ENCODE data around the gene FNDC10. TPM values are rescaled to one million over a fixed set of nuclear protein-coding genes. Genes with fewer than 3 reads are reported as not detected.

FNDC10 gene
- total and polyA plus RNA-seq, 4 donors: 0.38 to 3.0 (median 0.83) TPM

GRCh38 chr1:1614204-1614953 lies 14.4 kb upstream of the FNDC10 start:
- ATAC-seq (ENCODE audit: low FRiP score) (no peak), DNase-seq (peak; percentile 67 to 80)
- intact Hi-C loops (cut with DNase I): loop anchor here in 1 of 2 donors (1.0 kb wide), 1 partner anchor 40 kb away; the partner anchor contains the start of gene SSU72
- no peaks in the 10 kb centered on the region for H3K36me3 ChIP-seq (ENCODE audit: control insufficient read depth in 1 of 2, insufficient read depth in 2 of 2, low read length in 1 of 2)
- no peak overlapping the region for H3K27ac ChIP-seq (ENCODE audit: low read depth in 1 of 2, low read length in 2 of 2)
- no peaks in the 10 kb centered on the region for H3K9me3 ChIP-seq (ENCODE audit: control insufficient read depth, low read length)
- WGBS, 2 donors: 4 to 7% methylated on average over 30 of the region's 30 CpGs
- no peaks in the 10 kb centered on the region for H3K4me1 ChIP-seq (ENCODE audit: control insufficient read depth in 1 of 2, insufficient read depth in 2 of 2, low read length in 2 of 2)
- peak overlapping the region; percentile 23 to 46 for H3K4me3 ChIP-seq (ENCODE audit: low read length in 2 of 2)
- no peaks in the 10 kb centered on the region for H3K27me3 ChIP-seq (ENCODE audit: control insufficient read depth in 1 of 2, insufficient read depth in 2 of 2, low read length in 1 of 2)

GRCh38 chr1:1613509-1614082 lies 13.7 kb upstream of the FNDC10 start:
- intact Hi-C loops (cut with DNase I): loop anchor here in 1 of 2 donors (1.0 kb wide), 1 partner anchor 39 kb away; the partner anchor contains the start of gene SSU72
- DNase-seq (peak in 1 of 2 donors; percentile 6), ATAC-seq (ENCODE audit: low FRiP score) (no peak)
- H3K4me3 ChIP-seq (ENCODE audit: low read length in 2 of 2): no peak overlapping the region
- WGBS, 2 donors: 69 to 74% methylated on average over 11 of the region's 11 CpGs
- no peak overlapping the region for H3K27ac ChIP-seq (ENCODE audit: low read depth in 1 of 2, low read length in 2 of 2)
- H3K9me3 ChIP-seq (ENCODE audit: control insufficient read depth, low read length): no peaks in the 10 kb centered on the region
- no peaks in the 10 kb centered on the region for H3K36me3 ChIP-seq (ENCODE audit: control insufficient read depth in 1 of 2, insufficient read depth in 2 of 2, low read length in 1 of 2)
- no peaks in the 10 kb centered on the region for H3K27me3 ChIP-seq (ENCODE audit: control insufficient read depth in 1 of 2, insufficient read depth in 2 of 2, low read length in 1 of 2)
- H3K4me1 ChIP-seq (ENCODE audit: control insufficient read depth in 1 of 2, insufficient read depth in 2 of 2, low read length in 2 of 2): no peaks in the 10 kb centered on the region

GRCh38 chr1:1612104-1612400 lies 12.1 kb upstream of the FNDC10 start:
- no peaks in the 10 kb centered on the region for H3K4me1 ChIP-seq (ENCODE audit: control insufficient read depth in 1 of 2, insufficient read depth in 2 of 2, low read length in 2 of 2)
- H3K4me3 ChIP-seq (ENCODE audit: low read length in 2 of 2): no peak overlapping the region
- no peak for DNase-seq
- no peaks in the 10 kb centered on the region for H3K36me3 ChIP-seq (ENCODE audit: control insufficient read depth in 1 of 2, insufficient read depth in 2 of 2, low read length in 1 of 2)
- intact Hi-C loops (cut with DNase I): no loop called here
- H3K27ac ChIP-seq (ENCODE audit: low read depth in 1 of 2, low read length in 2 of 2): no peak overlapping the region
- no peaks in the 10 kb centered on the region for H3K9me3 ChIP-seq (ENCODE audit: control insufficient read depth, low read length)
- no peak for ATAC-seq (ENCODE audit: low FRiP score)
- WGBS, 2 donors: 82 to 88% methylated on average over 3 of the region's 3 CpGs
- no peaks in the 10 kb centered on the region for H3K27me3 ChIP-seq (ENCODE audit: control insufficient read depth in 1 of 2, insufficient read depth in 2 of 2, low read length in 1 of 2)

GRCh38 chr1:1610796-1611195 lies 10.9 kb upstream of the FNDC10 start:
- Histone ChIP-seq H3K4me3 (ENCODE audit: low read length in 2 of 2) (no peak overlapping the region), H3K27ac (ENCODE audit: low read depth in 1 of 2, low read length in 2 of 2) (peak overlapping the region in 1 of 2 donors; percentile 4), H3K9me3 (ENCODE audit: control insufficient read depth, low read length) (no peaks in the 10 kb centered on the region), H3K4me1 (ENCODE audit: control insufficient read depth in 1 of 2, insufficient read depth in 2 of 2, low read length in 2 of 2) (no peaks in the 10 kb centered on the region), H3K36me3 (ENCODE audit: control insufficient read depth in 1 of 2, insufficient read depth in 2 of 2, low read length in 1 of 2) (no peaks in the 10 kb centered on the region), H3K27me3 (ENCODE audit: control insufficient read depth in 1 of 2, insufficient read depth in 2 of 2, low read length in 1 of 2) (no peaks in the 10 kb centered on the region)
- peak in 1 of 2 donors; percentile 27 for DNase-seq
- intact Hi-C loops (cut with DNase I): no loop called here
- no peak for ATAC-seq (ENCODE audit: low FRiP score)
- WGBS, 2 donors: 74% methylated on average over 9 of the region's 9 CpGs

GRCh38 chr1:1609822-1610485 lies 10.0 kb upstream of the FNDC10 start:
- intact Hi-C loops (cut with DNase I): no loop called here
- Histone ChIP-seq H3K27ac (ENCODE audit: low read depth in 1 of 2, low read length in 2 of 2) (no peak overlapping the region), H3K27me3 (ENCODE audit: control insufficient read depth in 1 of 2, insufficient read depth in 2 of 2, low read length in 1 of 2) (no peaks in the 10 kb centered on the region), H3K4me1 (ENCODE audit: control insufficient read depth in 1 of 2, insufficient read depth in 2 of 2, low read length in 2 of 2) (no peaks in the 10 kb centered on the region), H3K4me3 (ENCODE audit: low read length in 2 of 2) (no peak overlapping the region), H3K36me3 (ENCODE audit: control insufficient read depth in 1 of 2, insufficient read depth in 2 of 2, low read length in 1 of 2) (no peaks in the 10 kb centered on the region), H3K9me3 (ENCODE audit: control insufficient read depth, low read length) (no peaks in the 10 kb centered on the region)
- WGBS, 2 donors: 72 to 74% methylated on average over 12 of the region's 12 CpGs
- no peak for ATAC-seq (ENCODE audit: low FRiP score)
- DNase-seq: peak in 1 of 2 donors; percentile 18

GRCh38 chr1:1606232-1606631 lies 6.3 kb upstream of the FNDC10 start:
- Histone ChIP-seq H3K36me3 (ENCODE audit: control insufficient read depth in 1 of 2, insufficient read depth in 2 of 2, low read length in 1 of 2) (no peaks in the 10 kb centered on the region), H3K4me3 (ENCODE audit: low read length in 2 of 2) (no peak overlapping the region), H3K9me3 (ENCODE audit: control insufficient read depth, low read length) (no peaks in the 10 kb centered on the region), H3K27me3 (ENCODE audit: control insufficient read depth in 1 of 2, insufficient read depth in 2 of 2, low read length in 1 of 2) (no peaks in the 10 kb centered on the region), H3K27ac (ENCODE audit: low read depth in 1 of 2, low read length in 2 of 2) (no peak overlapping the region), H3K4me1 (ENCODE audit: control insufficient read depth in 1 of 2, insufficient read depth in 2 of 2, low read length in 2 of 2) (no peaks in the 10 kb centered on the region)
- intact Hi-C loops (cut with DNase I): no loop called here
- 80 to 83% methylated on average over 13 of the region's 13 CpGs for WGBS, 2 donors
- DNase-seq (no peak), ATAC-seq (ENCODE audit: low FRiP score) (no peak)

GRCh38 chr1:1605724-1606123 lies 5.8 kb upstream of the FNDC10 start:
- Histone ChIP-seq H3K36me3 (ENCODE audit: control insufficient read depth in 1 of 2, insufficient read depth in 2 of 2, low read length in 1 of 2) (no peaks in the 10 kb centered on the region), H3K9me3 (ENCODE audit: control insufficient read depth, low read length) (no peaks in the 10 kb centered on the region), H3K27ac (ENCODE audit: low read depth in 1 of 2, low read length in 2 of 2) (no peak overlapping the region), H3K4me3 (ENCODE audit: low read length in 2 of 2) (no peak overlapping the region), H3K27me3 (ENCODE audit: control insufficient read depth in 1 of 2, insufficient read depth in 2 of 2, low read length in 1 of 2) (no peaks in the 10 kb centered on the region), H3K4me1 (ENCODE audit: control insufficient read depth in 1 of 2, insufficient read depth in 2 of 2, low read length in 2 of 2) (no peaks in the 10 kb centered on the region)
- intact Hi-C loops (cut with DNase I): no loop called here
- 90% methylated on average over 17 of the region's 17 CpGs for WGBS, 2 donors
- ATAC-seq (ENCODE audit: low FRiP score): no peak
- DNase-seq: no peak

GRCh38 chr1:1605034-1605591 lies 5.2 kb upstream of the FNDC10 start:
- Histone ChIP-seq H3K36me3 (ENCODE audit: control insufficient read depth in 1 of 2, insufficient read depth in 2 of 2, low read length in 1 of 2) (no peaks in the 10 kb centered on the region), H3K4me1 (ENCODE audit: control insufficient read depth in 1 of 2, insufficient read depth in 2 of 2, low read length in 2 of 2) (no peaks in the 10 kb centered on the region), H3K9me3 (ENCODE audit: control insufficient read depth, low read length) (no peaks in the 10 kb centered on the region), H3K4me3 (ENCODE audit: low read length in 2 of 2) (no peak overlapping the region), H3K27me3 (ENCODE audit: control insufficient read depth in 1 of 2, insufficient read depth in 2 of 2, low read length in 1 of 2) (no peaks in the 10 kb centered on the region), H3K27ac (ENCODE audit: low read depth in 1 of 2, low read length in 2 of 2) (no peak overlapping the region)
- ATAC-seq (ENCODE audit: low FRiP score) (no peak), DNase-seq (no peak)
- intact Hi-C loops (cut with DNase I): no loop called here
- WGBS, 2 donors: 72 to 73% methylated on average over 14 of the region's 14 CpGs

Data from aorta (tissue), 5 donors.